Endothelial cell of umbilical vein (primary cell): ENCODE measurements around the gene PCDH7. TPM values are rescaled to one million over a fixed set of nuclear protein-coding genes. Genes with fewer than 3 reads are reported as not detected.

Experiments used
- BruUV-seq: library from RNA; stranded (reverse); fragments of 400-500 nt; replicated peaks from 2 replicates; lab custom pipeline; 2021; lab: Mats Ljungman, UMichigan
- CTCF ChIA-PET: fragments of 300-600, 350-600 bp; sonication (Branson Sonifier 250); formaldehyde crosslinking; loops from one replicate; lab custom pipeline; 2021; ENCODE audit warnings: antibody characterized with exemption, inconsistent platforms; lab: Charles Lee
- POLR2A ChIA-PET: fragments of 300-600, 350-600 bp; sonication (Branson Sonifier 250); formaldehyde crosslinking; loops from one replicate; lab custom pipeline; 2021; ENCODE audit warnings: antibody characterized with exemption, inconsistent platforms; lab: Charles Lee
- DNase-seq: peaks from one replicate; pipeline ENCODE4 v3.0.0-alpha.2; 2011; ENCODE audit warnings: low read depth, low spot score
- FAIRE-seq: peaks from 2 replicates; lab custom pipeline; 2011; peaks lifted over from hg19 to GRCh38; lab: Jason Lieb, UNC
- H2AFZ ChIP-seq: 2 replicates; pipeline ENCODE4 v1.6.0; 2012; ENCODE audit warnings: low read depth, low read length, control low read depth, inconsistent platforms
- H3K27ac ChIP-seq: 2 replicates; pipeline ENCODE4 v1.5.1; 2011; ENCODE audit warnings: low read depth, mild to moderate bottlenecking, control low read depth, low read length, moderate library complexity; ENCODE audit not compliant: insufficient read depth
- H3K27me3 ChIP-seq, 2 experiments: 2 replicates each; pipeline versions ENCODE4 v1.6.0 to v1.6.1; 2011; ENCODE audit warnings: low read length in 2 of 2, mixed read lengths in 1 of 2; ENCODE audit not compliant: control insufficient read depth in 2 of 2, insufficient read depth in 2 of 2
- H3K36me3 ChIP-seq, 2 experiments: 2 replicates in 1 of 2; 3 replicates in 1 of 2; pipeline ENCODE4 v1.5.1; 2011; ENCODE audit warnings: low read length in 2 of 2, mild to moderate bottlenecking in 1 of 2, moderate library complexity in 1 of 2; ENCODE audit not compliant: control insufficient read depth in 2 of 2, insufficient read depth in 2 of 2; ENCODE audit errors: extremely low read depth in 1 of 2
- H3K4me1 ChIP-seq: 3 replicates; pipeline ENCODE4 v1.5.1; 2011; ENCODE audit warnings: mild to moderate bottlenecking, low read length; ENCODE audit not compliant: control insufficient read depth, insufficient read depth; ENCODE audit errors: extremely low read depth
- H3K4me2 ChIP-seq: 2 replicates; pipeline ENCODE4 v1.6.1; 2011; ENCODE audit warnings: low read length, control low read depth, mixed read lengths; ENCODE audit not compliant: insufficient read depth
- H3K4me3 ChIP-seq, 3 experiments: fragments of 200-600 bp in 1 of 3; sonication (generic), shearing (Covaris generic) in 1 of 3; replicated peaks in 1 of 3; 2 replicates each; pipeline ENCODE4 v1.5.1; 2011 to 2016; ENCODE audit warnings: control low read depth in 3 of 3, low read length in 3 of 3, mild to moderate bottlenecking in 2 of 3, inconsistent platforms in 1 of 3, low read depth in 1 of 3, moderate library complexity in 1 of 3; ENCODE audit not compliant: insufficient read depth in 1 of 3
- H3K79me2 ChIP-seq: 2 replicates; pipeline ENCODE4 v1.6.0; 2012; ENCODE audit warnings: low read length, inconsistent platforms; ENCODE audit not compliant: control insufficient read depth, insufficient read depth
- H3K9ac ChIP-seq: replicated peaks from 2 replicates; pipeline ENCODE3; 2011; ENCODE audit warnings: low read length, control low read depth; ENCODE audit not compliant: insufficient read depth; ENCODE audit errors: extremely low read depth
- H3K9me1 ChIP-seq: replicated peaks from 3 replicates; pipeline ENCODE4 v1.6.0; 2011; ENCODE audit warnings: mild to moderate bottlenecking, low read length; ENCODE audit not compliant: control insufficient read depth, insufficient read depth; ENCODE audit errors: extremely low read depth
- H3K9me3 ChIP-seq: replicated peaks from 2 replicates; pipeline ENCODE4 v1.5.1; 2012; ENCODE audit warnings: low read length, inconsistent platforms; ENCODE audit not compliant: control insufficient read depth, insufficient read depth
- H4K20me1 ChIP-seq: replicated peaks from 2 replicates; pipeline ENCODE3; 2011; ENCODE audit warnings: mild to moderate bottlenecking, low read length; ENCODE audit not compliant: control insufficient read depth, insufficient read depth; ENCODE audit errors: extremely low read depth
- CTCF ChIP-seq, 2 donors: IDR thresholded peaks; 1 replicate in 1 of 2; 2 replicates in 1 of 2; pipeline ENCODE4 v1.5.1; 2011; ENCODE audit warnings: low read length in 2 of 2, mild to moderate bottlenecking in 2 of 2, moderate library complexity in 2 of 2, control low read depth in 1 of 2, inconsistent platforms in 1 of 2, low read depth in 1 of 2; ENCODE audit not compliant: insufficient read depth in 1 of 2; ENCODE audit errors: extremely low read depth in 1 of 2
- EZH2 ChIP-seq: IDR thresholded peaks from 2 replicates; pipeline ENCODE4 v1.6.1; 2012; ENCODE audit warnings: borderline replicate concordance, low read depth, mild to moderate bottlenecking, moderate library complexity, low read length, inconsistent platforms; ENCODE audit not compliant: severe bottlenecking
- FOS ChIP-seq: IDR thresholded peaks from 2 replicates; pipeline ENCODE4 v1.6.1; 2011; ENCODE audit warnings: mild to moderate bottlenecking, low read length, moderate library complexity, borderline replicate concordance; ENCODE audit not compliant: insufficient read depth
- GATA2 ChIP-seq: IDR thresholded peaks from 2 replicates; pipeline ENCODE4 v1.7.0; 2011; ENCODE audit warnings: low read depth, mild to moderate bottlenecking, moderate library complexity, mixed read lengths, low read length; ENCODE audit not compliant: insufficient read length, insufficient read depth
- JUN ChIP-seq: IDR thresholded peaks from 2 replicates; pipeline ENCODE4 v1.6.1; 2011; ENCODE audit warnings: borderline replicate concordance, low read depth; ENCODE audit not compliant: insufficient read length, insufficient read depth
- MYC ChIP-seq: IDR thresholded peaks from one replicate; pipeline ENCODE4 v1.6.1; 2011; ENCODE audit warnings: mild to moderate bottlenecking, low read depth, low read length
- POLR2A ChIP-seq: IDR thresholded peaks from 2 replicates; pipeline ENCODE4 v1.6.1; 2012; ENCODE audit warnings: low read depth, mild to moderate bottlenecking, control low read depth, low read length
- POLR2AphosphoS5 ChIP-seq: IDR thresholded peaks from 2 replicates; pipeline ENCODE4 v1.6.1; 2012; ENCODE audit warnings: low read depth, mild to moderate bottlenecking, control low read depth, low read length, moderate library complexity; ENCODE audit not compliant: insufficient read depth
- dilution Hi-C: fragments of 300-500 bp; cut with MboI; formaldehyde crosslinking; loops from one replicate; pipeline ENCODE4 v1.15.0; 2019; ENCODE audit warnings: low sequenced_read_pairs; ENCODE audit not compliant: extremely low pct_ligation_motif_present
- intact Hi-C: fragments of 100-400 bp; cut with micrococcal nuclease; formaldehyde crosslinking; loops from one replicate; pipeline ENCODE4 v1.10.0; 2022
- polyA plus RNA-seq, 4 experiments: library from polyadenylated mRNA; depleted of rRNA in 3 of 4; stranded (reverse) in 3 of 4; unstranded in 1 of 4; fragments of >200 nt; gene quantifications; 2 replicates each; pipeline versions ENCODE4 v1.2.1 to v1.2.3, GENCODE V29; 2011 to 2012; ENCODE audit warnings: missing spikeins in 1 of 4
- total RNA-seq: library from RNA; stranded (reverse); gene quantifications from 2 replicates; pipeline ENCODE4 v1.2.3, GENCODE V29; 2021
- TF ChIP-seq, protein P1 (sequence below): IDR thresholded peaks from 2 replicates; pipeline ENCODE4 v1.6.1; 2011; ENCODE audit not compliant: insufficient read depth, insufficient read length

PCDH7 gene
- total and polyA plus RNA-seq, 2 donors (not counting 3 experiments of a cell fraction or from before 2014, with no cell fraction given): 9.5 to 16.6 TPM

GRCh38 chr4:30725562-30725961 is 5.4 kb downstream of the PCDH7 start:
- Histone ChIP-seq H3K9me1 (no peaks in the 10 kb centered on the region), H3K27ac (peak overlapping the region; percentile 48), H3K9me3 (no peaks in the 10 kb centered on the region), H4K20me1 (no peaks in the 10 kb centered on the region), H3K4me1 (peaks cover 64% of the 10 kb centered on the region), H3K27me3 (no peaks in the 10 kb centered on the region), H3K4me2 (peak overlapping the region; percentile 84), H2AFZ (peak overlapping the region; percentile 34), H3K9ac (peak overlapping the region; percentile 34), H3K4me3 (peak overlapping the region; percentile 2 to 63 (median 29)), H3K36me3 (no peaks in the 10 kb centered on the region), H3K79me2 (peaks cover 69% of the 10 kb centered on the region)
- dilution Hi-C loops: no loop called here
- DNase-seq: peak; percentile 64
- ChIA-PET POLR2A (no interaction called here), CTCF (interaction anchor here (1.3 to 1.4 kb wide), 2 partner anchors 28 to 35 kb away, joined by 5 read pairs; no protein-coding TSS in a partner anchor)
- intact Hi-C loops: no loop called here
- no peak for FAIRE-seq
- no TSS peak for BruUV-seq
- no peak for TF ChIP-seq POLR2AphosphoS5
- TF ChIP-seq, protein P1, sequence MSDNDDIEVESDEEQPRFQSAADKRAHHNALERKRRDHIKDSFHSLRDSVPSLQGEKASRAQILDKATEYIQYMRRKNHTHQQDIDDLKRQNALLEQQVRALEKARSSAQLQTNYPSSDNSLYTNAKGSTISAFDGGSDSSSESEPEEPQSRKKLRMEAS: no peak
- TF ChIP-seq JUN: no peak
- TF ChIP-seq MYC: no peak
- TF ChIP-seq POLR2A: no peak
- TF ChIP-seq EZH2: no peak
- TF ChIP-seq FOS: no peak
- no peak for TF ChIP-seq GATA2
- TF ChIP-seq CTCF (IDR thresholded peaks at IDR 0.05; ENCODE audit: extremely low read depth in 1 of 2, insufficient read depth in 1 of 2, low read depth in 1 of 2, low read length in 2 of 2): no peak
